ENCODE data around the gene VSTM2B.

Gene VSTM2B

DNA sequence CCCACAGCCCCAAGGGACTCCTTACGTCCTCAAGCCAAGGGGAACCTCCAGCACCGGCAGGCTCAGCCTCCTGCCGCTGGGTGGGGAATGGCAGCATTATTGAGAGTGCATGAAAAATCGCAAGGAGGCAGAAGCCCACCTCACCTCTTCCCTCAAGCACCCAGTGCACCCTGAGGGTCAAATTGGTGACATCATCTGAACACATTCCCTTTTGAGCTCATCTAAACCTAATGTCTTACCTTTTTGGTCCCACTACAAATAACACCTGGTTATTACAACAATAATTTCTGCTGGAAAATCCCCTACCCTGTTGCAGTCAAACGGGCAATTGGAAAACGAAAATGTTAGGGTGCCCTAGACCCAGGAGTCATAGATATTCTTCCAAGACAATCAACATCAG, 68.1 kb downstream of the VSTM2B start:
- no peak for DNase-seq (ENCODE audit: low read depth)

DNA sequence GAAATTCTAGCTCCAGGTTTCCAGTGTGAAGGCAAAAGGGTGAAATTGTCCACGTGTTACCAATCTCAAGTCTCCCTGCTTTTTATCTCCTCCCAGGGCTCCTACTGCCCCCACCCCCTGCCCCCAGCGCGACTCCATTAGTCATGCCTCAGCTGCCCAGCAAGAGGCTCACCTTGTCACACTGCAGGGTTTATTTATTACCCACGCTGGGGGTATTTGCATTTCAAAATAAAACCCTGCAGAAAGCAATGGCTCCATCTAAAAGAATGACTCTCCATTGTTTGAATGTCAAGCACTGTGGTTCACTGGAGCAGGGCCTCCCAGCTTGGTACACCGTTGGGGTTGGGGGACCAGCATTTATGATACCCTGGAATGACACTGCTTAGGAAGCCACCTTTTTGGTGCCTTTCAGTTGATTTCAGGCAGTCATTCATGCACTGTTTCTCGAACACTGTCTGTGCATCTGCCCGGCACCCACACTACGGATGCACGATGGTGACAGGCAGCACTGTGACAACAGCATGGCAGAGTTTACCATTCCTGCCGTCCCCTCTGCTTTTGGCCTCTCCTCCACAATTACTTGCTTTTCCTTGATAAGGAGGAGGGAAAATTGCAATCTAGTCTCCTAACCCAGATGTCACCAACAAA, 70.4 kb downstream of the VSTM2B start:
- no peak for DNase-seq (ENCODE audit: low read depth)

DNA sequence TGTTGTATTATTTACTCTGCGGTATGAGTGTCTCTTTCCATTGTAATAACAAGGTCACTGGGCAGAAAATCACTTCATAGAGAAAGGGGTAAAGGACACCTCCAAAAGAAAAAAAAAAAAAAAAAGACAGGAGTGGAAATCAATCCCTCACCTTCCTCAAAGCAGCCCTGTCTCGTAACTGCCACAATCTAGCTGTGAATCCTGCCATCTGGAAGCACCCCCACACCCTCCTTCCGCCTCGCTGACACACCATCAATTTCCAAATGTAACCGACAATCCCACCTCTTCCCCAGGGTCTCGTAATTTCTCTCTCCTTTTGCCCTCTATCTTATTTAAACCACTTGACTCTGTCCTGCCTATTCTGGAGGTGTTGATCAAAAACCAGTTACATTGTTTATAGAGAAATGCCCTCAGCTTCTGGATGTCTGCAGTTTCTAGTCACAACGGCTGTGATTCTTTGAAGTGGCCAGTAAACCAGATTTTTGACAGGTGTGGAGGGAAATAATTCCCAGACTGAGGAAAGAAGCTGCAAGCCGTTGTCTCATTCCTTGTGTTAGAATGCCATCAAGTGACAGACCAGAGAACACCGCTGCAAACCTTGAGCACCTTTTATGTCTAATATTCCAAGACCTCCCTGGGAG, 71.2 kb downstream of the VSTM2B start:
- DNase-seq (ENCODE audit: low read depth) = no peak

DNA sequence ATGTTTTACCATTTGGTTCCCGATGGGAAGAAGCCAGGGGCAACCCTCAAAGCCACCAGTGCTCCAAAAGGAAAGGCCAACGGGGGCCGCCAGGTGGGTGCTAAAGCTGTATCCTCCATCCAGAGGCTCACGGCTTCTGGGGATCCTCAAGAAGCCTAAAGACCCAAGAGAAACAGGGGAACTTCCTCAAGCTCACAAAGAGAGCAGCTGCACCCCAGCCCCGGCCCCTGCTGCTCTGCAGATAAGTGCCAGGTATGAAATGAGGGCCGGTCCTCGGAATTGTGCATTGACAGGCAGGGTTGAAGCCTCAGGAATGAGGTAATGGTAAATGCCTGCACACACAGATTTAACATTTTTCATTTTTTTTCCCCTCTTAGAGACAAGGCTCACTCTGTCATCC, 72.2 kb downstream of the VSTM2B start:
- DNase-seq (ENCODE audit: low read depth) = no peak

DNA sequence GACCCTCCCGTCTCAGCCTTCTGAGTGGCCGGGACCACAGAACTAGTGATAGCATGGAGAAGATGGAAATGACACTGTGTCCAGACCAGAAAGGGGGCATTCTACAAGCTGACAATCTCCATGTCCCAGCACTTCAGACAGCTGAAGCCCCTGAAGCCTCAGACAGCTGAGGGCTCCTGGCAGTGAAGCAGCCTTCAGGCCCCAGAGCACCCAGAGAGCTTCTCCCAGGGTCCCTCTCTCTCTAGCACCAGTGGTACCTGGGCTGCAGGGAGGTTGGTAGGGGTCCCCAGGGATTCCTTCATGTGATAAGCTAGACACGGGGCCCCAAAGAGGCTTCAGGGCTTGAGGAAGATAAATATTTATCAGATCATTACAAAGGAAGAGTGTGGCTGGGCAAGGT, 72.7 kb downstream of the VSTM2B start:
- DNase-seq (ENCODE audit: low read depth) = no peak

DNA sequence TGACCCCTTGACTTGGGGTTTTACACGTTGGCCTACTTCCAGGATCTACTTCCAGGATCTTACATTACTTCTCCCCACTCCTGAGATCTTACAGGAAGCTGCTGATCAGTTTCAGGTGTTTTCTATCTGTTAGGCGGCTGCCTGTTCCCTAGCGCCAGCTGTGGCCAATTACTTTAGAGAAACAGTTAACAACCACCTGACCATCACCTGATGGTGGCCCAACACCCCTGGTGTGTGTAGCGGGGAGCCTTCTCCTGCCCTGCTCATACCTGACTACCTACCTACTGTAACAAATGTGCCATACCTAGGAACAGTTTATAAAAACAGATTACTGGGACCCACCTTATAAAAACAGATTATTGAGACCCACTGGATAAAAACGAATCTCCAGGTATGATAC, 77.5 kb downstream of the VSTM2B start:
- DNase-seq (ENCODE audit: low read depth) = no peak

DNA sequence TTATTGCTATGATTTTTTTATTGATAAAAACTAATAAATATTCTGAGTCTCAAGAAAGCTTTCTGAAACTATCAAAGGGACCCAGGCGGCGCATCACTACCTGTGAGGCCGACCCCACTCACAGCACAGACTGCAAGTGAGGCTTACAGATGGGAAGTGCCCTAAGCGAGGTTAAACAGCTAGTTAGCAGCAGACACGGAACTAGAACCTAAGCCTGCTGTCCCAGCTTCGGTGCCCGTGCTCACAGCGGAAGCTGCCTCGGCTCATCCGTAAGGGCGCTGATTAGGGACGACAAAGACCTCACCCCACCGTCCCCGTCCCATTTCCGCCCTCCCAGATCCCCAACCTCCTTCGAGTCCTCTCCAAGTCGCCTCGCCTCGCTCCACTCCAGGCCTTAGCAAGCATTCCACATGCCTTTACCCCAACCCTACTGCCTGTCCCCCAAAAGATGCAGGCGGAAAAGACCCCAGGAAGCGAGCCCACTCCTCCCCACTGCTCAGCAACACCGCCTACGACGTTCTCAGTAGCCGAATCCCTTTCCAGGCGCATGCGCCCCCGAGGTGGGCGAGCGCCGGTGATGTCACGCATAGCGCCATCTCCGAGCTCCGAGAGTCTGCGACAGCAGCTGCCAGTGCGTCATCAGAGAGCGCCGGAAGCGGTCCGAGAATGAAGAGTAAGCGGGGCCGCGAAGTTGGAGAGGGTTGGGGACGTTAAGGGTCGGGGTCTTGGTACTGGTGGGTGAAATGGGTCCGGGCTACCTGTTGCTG, 80.0 kb downstream of the VSTM2B start, which contains the start of gene POP4:
POP4 (plus strand) TSS at position 631 of the 767 bp plus-strand sequence; CDS start at position 667, 36 bp downstream.
- peak; percentile 97 for DNase-seq (ENCODE audit: low read depth)

DNA sequence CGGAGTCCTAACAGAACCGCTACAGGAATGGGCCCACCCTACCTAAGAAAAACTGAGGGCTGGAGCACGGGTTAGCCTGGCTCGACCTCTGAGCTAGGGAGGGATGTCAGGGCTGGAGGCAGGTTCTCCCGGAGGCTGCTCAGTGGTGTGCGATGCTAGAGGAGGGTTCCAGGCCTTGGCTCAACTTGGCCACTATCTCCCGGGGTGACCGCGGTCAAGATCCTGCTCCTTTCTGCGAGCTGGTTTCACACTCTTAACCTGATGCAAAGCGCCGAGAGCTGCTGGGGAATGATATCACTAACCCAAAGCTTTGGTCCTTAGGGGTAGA, 80.6 kb downstream of the VSTM2B start:
- DNase-seq (ENCODE audit: low read depth) = no peak

DNA sequence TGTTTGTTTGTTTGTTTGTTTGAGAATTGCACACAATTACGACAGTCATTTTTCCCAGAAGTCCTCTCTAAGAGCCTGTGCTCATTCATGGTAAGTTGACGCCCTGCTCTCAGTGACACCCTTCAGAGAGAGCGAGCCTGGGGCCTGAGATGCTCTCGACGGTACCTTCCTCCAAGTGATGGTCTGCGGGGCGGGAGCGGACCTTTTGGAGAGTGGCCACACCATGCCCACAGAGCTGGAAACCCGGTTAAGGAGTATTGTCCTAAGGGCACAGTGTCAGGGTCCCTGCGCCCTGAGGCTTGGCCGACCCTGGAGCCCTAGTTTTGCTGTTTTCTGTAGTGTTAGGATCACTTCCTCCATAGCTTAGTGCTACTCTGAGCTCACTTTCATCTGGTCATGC, 83.8 kb downstream of the VSTM2B start:
- DNase-seq (ENCODE audit: low read depth) = no peak

DNA sequence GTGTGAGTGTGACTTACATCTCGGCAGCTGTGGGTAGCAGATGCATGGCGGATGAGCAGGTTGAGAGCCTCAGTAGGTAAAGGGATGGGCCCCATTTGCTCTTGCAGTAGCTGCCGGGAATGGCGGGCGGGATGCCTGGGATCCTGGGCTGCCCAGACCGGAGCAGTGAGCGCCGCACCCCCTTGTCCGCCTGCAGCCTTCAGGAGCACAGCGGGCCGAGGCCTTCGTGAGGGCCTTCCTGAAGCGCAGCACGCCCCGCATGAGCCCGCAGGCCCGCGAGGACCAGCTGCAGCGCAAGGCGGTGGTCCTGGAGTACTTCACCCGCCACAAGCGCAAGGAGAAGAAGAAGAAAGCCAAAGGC, 84.4 kb downstream of the VSTM2B start:
- no peak for DNase-seq (ENCODE audit: low read depth)

DNA sequence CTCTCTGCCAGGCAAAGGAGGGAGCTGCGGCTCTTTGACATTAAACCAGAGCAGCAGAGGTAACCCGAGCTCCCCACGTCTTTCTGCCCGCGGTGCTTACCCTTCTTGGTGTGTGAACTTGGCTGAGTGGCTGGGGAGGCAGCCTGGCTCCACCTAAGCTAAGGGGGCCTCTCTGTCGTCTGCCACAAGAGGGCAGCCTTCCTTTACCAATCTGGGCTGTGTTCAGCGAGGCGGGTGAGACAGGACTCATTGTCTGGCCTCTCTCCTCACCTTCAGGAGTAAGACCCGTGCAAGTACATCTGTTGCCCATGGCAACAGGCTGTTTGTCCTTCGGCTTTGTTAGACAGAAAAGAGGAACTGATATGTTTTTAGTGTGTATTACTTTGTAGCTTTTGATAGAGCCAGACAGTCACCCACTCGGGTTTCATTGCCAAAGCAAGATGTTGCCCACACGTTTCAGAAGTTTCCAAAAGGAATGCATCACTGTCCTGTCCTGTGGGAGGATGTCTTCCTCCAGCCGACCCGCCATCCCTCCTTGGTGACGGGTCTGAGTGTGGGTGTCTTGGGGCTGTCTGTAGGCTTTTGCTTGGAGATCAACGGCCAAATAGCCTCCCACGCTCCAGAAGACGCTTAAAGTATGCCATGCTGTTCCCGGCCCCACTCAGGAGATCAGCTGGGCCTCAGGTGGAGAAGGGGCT, 84.9 kb downstream of the VSTM2B start:
- peak; percentile 76 for DNase-seq (ENCODE audit: low read depth)

DNA sequence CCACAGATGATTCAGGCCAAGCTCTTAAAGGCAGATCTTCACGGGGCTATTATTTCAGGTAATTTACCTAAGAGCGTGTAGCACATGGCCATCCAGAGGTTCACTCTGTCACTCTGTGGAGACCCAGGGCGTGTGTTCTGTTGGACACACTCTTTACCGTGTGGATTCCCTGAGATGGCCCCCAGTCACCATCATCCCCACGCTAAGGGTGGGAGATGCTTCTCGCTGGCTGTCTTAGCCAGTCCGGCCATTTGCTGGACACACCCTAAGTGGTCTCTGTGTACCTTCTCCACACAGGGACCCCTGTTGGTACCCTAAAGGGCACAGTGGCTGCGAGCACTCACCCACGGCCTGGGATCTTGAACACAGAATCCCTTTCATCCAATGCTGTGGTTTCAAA, 86.3 kb downstream of the VSTM2B start:
- DNase-seq (ENCODE audit: low read depth) = no peak

DNA sequence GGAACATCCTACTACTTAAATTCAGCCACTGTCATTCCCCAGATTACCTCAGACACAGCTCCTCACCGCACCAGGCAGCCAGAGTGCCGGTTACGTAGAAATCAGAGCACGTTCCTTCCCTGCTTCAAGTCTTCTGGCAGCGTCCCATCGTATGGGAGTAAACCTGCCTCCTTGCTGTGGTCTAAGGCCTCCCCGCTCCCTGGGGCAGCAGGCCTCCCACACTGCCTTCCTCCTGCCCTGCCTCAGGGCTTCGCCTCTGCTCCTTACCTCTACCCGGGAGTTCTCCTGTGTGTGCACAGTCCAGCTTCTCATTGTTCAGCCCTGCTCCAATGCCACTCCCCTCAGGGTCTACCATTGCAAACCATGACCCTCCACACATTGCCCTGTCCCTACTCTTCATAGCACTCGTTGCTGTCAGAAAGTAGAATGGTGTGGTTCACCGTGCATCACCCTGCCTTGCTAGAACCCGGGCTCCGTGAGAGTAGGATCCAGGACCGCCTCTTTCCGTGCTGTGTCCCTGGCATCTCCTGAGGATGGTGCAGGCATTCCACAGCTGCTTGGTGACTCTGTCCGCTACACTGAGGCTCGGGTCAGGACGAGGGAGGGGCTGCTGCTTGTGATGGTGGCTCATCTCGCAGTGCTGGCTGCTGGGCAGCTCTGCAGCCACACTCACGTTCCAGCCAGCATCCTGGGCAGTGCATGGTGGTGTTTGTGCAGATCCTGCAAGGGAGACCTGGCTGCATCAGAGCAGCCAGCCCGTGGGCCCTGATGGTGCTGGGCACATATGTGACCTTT, 87.2 kb downstream of the VSTM2B start:
- DNase-seq (ENCODE audit: low read depth) = no peak

DNA sequence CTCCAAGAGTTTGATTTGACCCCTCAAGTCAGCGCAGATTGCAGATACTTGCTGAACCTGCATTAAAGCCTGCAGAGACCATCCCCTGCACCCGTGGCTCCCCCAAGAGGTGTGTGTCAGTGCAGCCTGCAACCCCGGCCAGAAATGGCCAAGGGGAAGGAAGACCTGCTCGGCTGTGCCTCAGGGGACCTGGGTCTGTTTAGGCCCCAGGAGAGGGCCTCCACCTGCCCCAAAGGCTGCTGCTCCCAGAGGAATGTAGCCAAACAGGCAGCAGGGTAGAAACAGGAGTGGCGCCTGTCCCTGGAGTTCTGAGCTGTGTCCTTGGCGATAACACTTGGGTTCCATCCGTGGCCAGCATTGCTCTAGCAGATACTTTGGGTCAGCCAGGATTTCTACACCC, 88.3 kb downstream of the VSTM2B start:
- DNase-seq (ENCODE audit: low read depth) = no peak

Measured in activated gamma-delta T cell treated with anti-CD3 and anti-CD28 coated beads, Interleukin-2, amount 50 U/mL, for 16 hours (primary cell).